GM23338 (cell line): Measurements from ENCODE around the gene C1orf174. TPM values are rescaled to one million over a fixed set of nuclear protein-coding genes. Genes with fewer than 3 reads are reported as not detected.

Source experiments
- ATAC-seq: fragments of 200-7000 bp; cut with Tn5 transposase; 3 replicates; pipeline ENCODE4 v1.9.1; 2020
- DNase-seq: peaks from one replicate; pipeline ENCODE4 v3.0.0-alpha.2; 2015; ENCODE audit warnings: low spot score
- H2AFZ ChIP-seq: fragments of 200-600 bp; sonication (generic); 2 replicates; pipeline ENCODE4 v1.8.0; 2016; ENCODE audit warnings: antibody characterized with exemption, mild to moderate bottlenecking, moderate library complexity
- H3F3A ChIP-seq: fragments of 200-600 bp; sonication (generic); replicated peaks from 2 replicates; pipeline ENCODE4 v1.8.0; 2017; ENCODE audit warnings: antibody characterized with exemption, mixed run types, low read depth
- H3K27ac ChIP-seq: fragments of 200-600 bp; sonication (generic); 2 replicates; pipeline ENCODE4 v1.6.1; 2016; ENCODE audit warnings: low read depth
- H3K27me3 ChIP-seq: fragments of 200-600 bp; sonication (generic); 2 replicates; pipeline ENCODE4 v1.8.0; 2016; ENCODE audit warnings: mild to moderate bottlenecking, mixed run types, moderate library complexity; ENCODE audit not compliant: insufficient read depth
- H3K36me3 ChIP-seq: fragments of 200-600 bp; sonication (generic); 2 replicates; pipeline ENCODE4 v1.8.0; 2016; ENCODE audit warnings: mild to moderate bottlenecking; ENCODE audit not compliant: insufficient read depth
- H3K4me1 ChIP-seq: fragments of 200-600 bp; sonication (generic); 2 replicates; pipeline ENCODE4 v1.8.0; 2016; ENCODE audit warnings: mild to moderate bottlenecking, moderate library complexity; ENCODE audit not compliant: insufficient read depth
- H3K4me2 ChIP-seq: fragments of 200-600 bp; sonication (generic); 2 replicates; pipeline ENCODE4 v1.7.1; 2017; ENCODE audit warnings: mixed run types
- H3K4me3 ChIP-seq: fragments of 200-600 bp; sonication (generic); 2 replicates; pipeline ENCODE4 v1.6.1; 2016; ENCODE audit warnings: mixed run types
- H3K79me2 ChIP-seq: fragments of 200-600 bp; sonication (generic); replicated peaks from 2 replicates; pipeline ENCODE4 v1.8.0; 2017; ENCODE audit warnings: mild to moderate bottlenecking; ENCODE audit not compliant: insufficient read depth
- H3K9me2 ChIP-seq: fragments of 200-600 bp; sonication (generic); 2 replicates; pipeline ENCODE4 v1.8.0; 2017; ENCODE audit not compliant: insufficient read depth
- H4K20me1 ChIP-seq: fragments of 200-600 bp; sonication (generic); replicated peaks from 2 replicates; pipeline ENCODE4 v1.8.0; 2017; ENCODE audit warnings: mild to moderate bottlenecking; ENCODE audit not compliant: insufficient read depth
- H3K27ac Mint-ChIP-seq: 2 replicates; pipeline ENCODE4 v1.8.0; 2020; ENCODE audit warnings: inconsistent platforms, mild to moderate bottlenecking, moderate library complexity, mixed read lengths
- H3K27me3 Mint-ChIP-seq: 3 replicates; pipeline ENCODE4 v1.8.0; 2022; ENCODE audit warnings: low read depth, mild to moderate bottlenecking, moderate library complexity, mixed read lengths, inconsistent platforms; ENCODE audit not compliant: insufficient read depth, poor library complexity
- H3K36me3 Mint-ChIP-seq: 3 replicates; pipeline ENCODE4 v1.8.0; 2021; ENCODE audit warnings: low read depth, mild to moderate bottlenecking, inconsistent platforms, moderate library complexity, mixed read lengths
- H3K4me1 Mint-ChIP-seq: 3 replicates; pipeline ENCODE4 v1.8.0; 2020; ENCODE audit warnings: mild to moderate bottlenecking, inconsistent platforms, mixed read lengths
- H3K4me3 Mint-ChIP-seq: 3 replicates; pipeline ENCODE4 v1.8.0; 2021; ENCODE audit warnings: moderate library complexity, mild to moderate bottlenecking, inconsistent platforms, mixed read lengths
- H3K9me3 Mint-ChIP-seq: 3 replicates; pipeline ENCODE4 v1.8.0; 2020; ENCODE audit warnings: moderate library complexity, mild to moderate bottlenecking, inconsistent platforms, mixed read lengths
- CREB1 ChIP-seq: fragments of 250-450 bp; sonication (Bioruptor Pico); IDR thresholded peaks from 2 replicates; pipeline ENCODE4 v1.5.0; 2020; ENCODE audit warnings: low read depth, mild to moderate bottlenecking, moderate library complexity
- CTCF ChIP-seq, 2 experiments: fragments of 200-600 bp in 1 of 2; sonication (generic) in 1 of 2; conservative IDR thresholded peaks; 2 replicates each; pipeline versions ENCODE4 v1.5.1 to v1.6.1; 2016 to 2017; ENCODE audit warnings: antibody characterized with exemption in 2 of 2, low read depth in 2 of 2, mild to moderate bottlenecking in 2 of 2, moderate library complexity in 1 of 2
- ETS1 ChIP-seq: IDR thresholded peaks from 2 replicates; pipeline ENCODE4 v1.6.1; 2016; ENCODE audit warnings: antibody characterized with exemption
- EZH2 ChIP-seq: fragments of 200-600 bp; sonication (generic); IDR thresholded peaks from one replicate; pipeline ENCODE4 v1.8.0; 2017; ENCODE audit warnings: antibody characterized with exemption, mild to moderate bottlenecking, low read depth; ENCODE audit not compliant: unreplicated experiment
- EZH2phosphoT487 ChIP-seq: fragments of 200-600 bp; sonication (generic); IDR thresholded peaks from one replicate; pipeline ENCODE4 v1.8.1; 2018; ENCODE audit warnings: antibody characterized with exemption; ENCODE audit not compliant: unreplicated experiment
- JUNB ChIP-seq: IDR thresholded peaks from one replicate; pipeline ENCODE4 v1.6.1; 2016; ENCODE audit warnings: antibody characterized with exemption; ENCODE audit not compliant: unreplicated experiment
- NANOG ChIP-seq: IDR thresholded peaks from 2 replicates; pipeline ENCODE4 v1.6.1; 2016; ENCODE audit warnings: antibody characterized with exemption, borderline replicate concordance
- POLR2AphosphoS5 ChIP-seq: IDR thresholded peaks from 2 replicates; pipeline ENCODE4 v1.6.1; 2016; ENCODE audit warnings: antibody characterized with exemption, low read depth
- REST ChIP-seq: IDR thresholded peaks from one replicate; pipeline ENCODE4 v1.6.1; 2018; ENCODE audit warnings: antibody characterized with exemption; ENCODE audit not compliant: unreplicated experiment
- STAT1 ChIP-seq: IDR thresholded peaks from one replicate; pipeline ENCODE4 v1.6.1; 2016; ENCODE audit warnings: antibody characterized with exemption; ENCODE audit not compliant: unreplicated experiment
- ZNF114 ChIP-seq: fragments of 250-450 bp; sonication (Bioruptor Pico); IDR thresholded peaks from 2 replicates; pipeline ENCODE4 v1.5.0; 2020; ENCODE audit warnings: mild to moderate bottlenecking, moderate library complexity
- ZNF331 ChIP-seq: fragments of 250-450 bp; sonication (Bioruptor Pico); IDR thresholded peaks from 2 replicates; pipeline ENCODE4 v1.5.0; 2020; ENCODE audit warnings: low read depth, mild to moderate bottlenecking, moderate library complexity
- ZNF462 ChIP-seq: fragments of 250-450 bp; sonication (Bioruptor Pico); IDR thresholded peaks from 2 replicates; pipeline ENCODE4 v1.5.0; 2020; ENCODE audit warnings: mild to moderate bottlenecking, moderate library complexity
- polyA plus RNA-seq: library from polyadenylated mRNA; unstranded; fragments of >200 nt; fragmentation: Nextera tagmentation; extraction: Ambion mirVana; gene quantifications from 2 replicates; pipeline ENCODE4 v1.2.1, GENCODE V29; 2016
- total RNA-seq: library from RNA; depleted of rRNA; stranded (reverse); fragments of >200 nt; shearing (Covaris generic); gene quantifications from 2 replicates; pipeline ENCODE4 v1.2.3, GENCODE V29; 2014

C1orf174 gene
- total and polyA plus RNA-seq, 2 experiments from 2014 or later: 28.5 to 28.7 TPM

GRCh38 chr1:3922201-3922725, 22.2 kb upstream of the C1orf174 start:
- H3K4me3 ChIP-seq: no peak overlapping the region
- H2AFZ ChIP-seq: no peak overlapping the region
- peaks cover 2% of the 10 kb centered on the region; the same call in 2 of the 3 replicates for H3K36me3 Mint-ChIP-seq
- no peaks in the 10 kb centered on the region for H4K20me1 ChIP-seq
- H3K4me3 Mint-ChIP-seq: no peak overlapping the region
- no peaks in the 10 kb centered on the region for H3K4me1 ChIP-seq
- no peaks in the 10 kb centered on the region for H3F3A ChIP-seq
- no peak overlapping the region for H3K27ac ChIP-seq
- peaks cover 60% of the 10 kb centered on the region for H3K9me3 Mint-ChIP-seq
- no peaks in the 10 kb centered on the region for H3K79me2 ChIP-seq
- H3K4me2 ChIP-seq: no peak overlapping the region
- no peak for TF ChIP-seq JUNB
- no peak for TF ChIP-seq EZH2phosphoT487
- TF ChIP-seq CREB1 (CRISPR knock-in tag): no peak
- no peak for TF ChIP-seq CTCF (conservative IDR thresholded peaks at IDR 0.05; ENCODE audit: low read depth in 2 of 2)
- TF ChIP-seq POLR2AphosphoS5: no peak
- TF ChIP-seq NANOG: no peak
- no peak for TF ChIP-seq REST
- TF ChIP-seq ETS1: no peak
- no peak for TF ChIP-seq ZNF462
- TF ChIP-seq ZNF114 (CRISPR knock-in tag): no peak
- TF ChIP-seq ZNF331: no peak
- no peak for TF ChIP-seq EZH2
- TF ChIP-seq STAT1: no peak
- peaks cover 5% of the 10 kb centered on the region for H3K27me3 Mint-ChIP-seq
- peaks cover 9% of the 10 kb centered on the region; the same call in 1 of the 2 replicates for H3K36me3 ChIP-seq
- ATAC-seq (no peak), DNase-seq (peak; percentile 25)
- no peaks in the 10 kb centered on the region for H3K4me1 Mint-ChIP-seq
- H3K27me3 ChIP-seq: no peaks in the 10 kb centered on the region
- H3K9me2 ChIP-seq: no peaks in the 10 kb centered on the region
- H3K27ac Mint-ChIP-seq: no peak overlapping the region
